ENCODE results near the gene LDHAL6B.

The LDHAL6B gene

GRCh38 chr15:59221511-59222505 lies 15.2 kb downstream of the LDHAL6B start:
- DNase-seq, result no peak

- no peak for DNase-seq
Observed at GRCh38 chr15:59222906-59223550, 16.4 kb downstream of the LDHAL6B start.

- no peak for DNase-seq
Observed at GRCh38 chr15:59223736-59224135, 17.1 kb downstream of the LDHAL6B start.

- DNase-seq, result no peak
Observed at GRCh38 chr15:59224474-59224873, 17.8 kb downstream of the LDHAL6B start.

GRCh38 chr15:59227021-59227420 lies 20.4 kb downstream of the LDHAL6B start:
- DNase-seq, result no peak

GRCh38 chr15:59229015-59229414 lies 22.4 kb downstream of the LDHAL6B start:
- no peak for DNase-seq

- DNase-seq, result no peak
Observed at GRCh38 chr15:59229453-59229852, 22.8 kb downstream of the LDHAL6B start.

GRCh38 chr15:59230531-59231055 lies 23.9 kb downstream of the LDHAL6B start:
- DNase-seq, result no peak

GRCh38 chr15:59232476-59232875 lies 25.8 kb downstream of the LDHAL6B start:
- no peak for DNase-seq

- no peak for DNase-seq
Observed at GRCh38 chr15:59236394-59236793, 29.8 kb downstream of the LDHAL6B start.

GRCh38 chr15:59237119-59237855 lies 30.6 kb downstream of the LDHAL6B start:
- DNase-seq, result no peak

GRCh38 chr15:59237924-59238331 lies 31.3 kb downstream of the LDHAL6B start:
- no peak for DNase-seq

- no peak for DNase-seq
Observed at GRCh38 chr15:59240036-59240435, 33.4 kb downstream of the LDHAL6B start.

GRCh38 chr15:59242649-59243048 lies 36.0 kb downstream of the LDHAL6B start:
- DNase-seq, result no peak

GRCh38 chr15:59243622-59244021 lies 37.0 kb downstream of the LDHAL6B start:
- DNase-seq, result no peak

- DNase-seq, result no peak
Observed at GRCh38 chr15:59244337-59244736, 37.7 kb downstream of the LDHAL6B start.

GRCh38 chr15:59245559-59245958 lies 38.9 kb downstream of the LDHAL6B start:
- no peak for DNase-seq

- DNase-seq, result peak; percentile 31
Observed at GRCh38 chr15:59247364-59247763, 40.7 kb downstream of the LDHAL6B start.

GRCh38 chr15:59249816-59250215 lies 43.2 kb downstream of the LDHAL6B start:
- DNase-seq, result no peak

- DNase-seq, result no peak
Observed at GRCh38 chr15:59250249-59250648, 43.6 kb downstream of the LDHAL6B start.

- no peak for DNase-seq
Observed at GRCh38 chr15:59251001-59251845, 44.6 kb downstream of the LDHAL6B start.

GRCh38 chr15:59252137-59252536 lies 45.5 kb downstream of the LDHAL6B start:
- no peak for DNase-seq

All from NCI-H510A treated with DMSO at 0.1 percent for 48 hours (cell line).